CD4-positive, alpha-beta memory T cell (primary cell): ENCODE measurements around the gene ARHGAP21. TPM values are rescaled to one million over a fixed set of nuclear protein-coding genes. Genes with fewer than 3 reads are reported as not detected.
"Not testable (repeated sequence)": the region's sequence is repeated elsewhere in the genome, so short reads cannot be mapped to it uniquely, and the experiment has no call there.

Experiments
- CTCF ChIA-PET: fragments of 350-600 bp; sonication (Branson Sonifier 250); formaldehyde crosslinking; loops from one replicate; lab custom pipeline; 2021; ENCODE audit warnings: inconsistent platforms; ENCODE audit not compliant: partially characterized antibody; lab: Charles Lee
- POLR2A ChIA-PET: fragments of 350-600 bp; sonication (Branson Sonifier 250); formaldehyde crosslinking; loops from one replicate; lab custom pipeline; 2021; ENCODE audit not compliant: partially characterized antibody; lab: Charles Lee
- DNase-seq, 5 donors: peaks; one replicate each; pipeline versions ENCODE4 v3.0.0 to v3.0.0-alpha.2; 2020 to 2022; ENCODE audit warnings: mixed read lengths in 1 of 5
- H3K27ac ChIP-seq: one replicate; pipeline ENCODE4 v1.7.0; 2013; ENCODE audit warnings: low read depth, low read length
- H3K27me3 ChIP-seq: 2 replicates; pipeline ENCODE4 v1.7.0; 2013; ENCODE audit warnings: mild to moderate bottlenecking, low read length, moderate library complexity; ENCODE audit not compliant: insufficient read depth
- H3K36me3 ChIP-seq: 2 replicates; pipeline ENCODE4 v1.7.0; 2013; ENCODE audit warnings: mild to moderate bottlenecking, low read length, moderate library complexity; ENCODE audit not compliant: insufficient read depth
- H3K4me1 ChIP-seq: 2 replicates; pipeline ENCODE4 v1.7.0; 2013; ENCODE audit warnings: mild to moderate bottlenecking, low read length, moderate library complexity; ENCODE audit not compliant: insufficient read depth
- H3K4me3 ChIP-seq, 2 donors: one replicate each; pipeline ENCODE4 v1.7.0; 2013; ENCODE audit warnings: low read length in 2 of 2, mild to moderate bottlenecking in 1 of 2
- H3K9me3 ChIP-seq, 2 donors: one replicate each; pipeline ENCODE4 v1.7.0; 2013; ENCODE audit warnings: low read length in 2 of 2, control low read depth in 1 of 2; ENCODE audit not compliant: control insufficient read depth in 1 of 2
- H3K27ac Mint-ChIP-seq, 7 donors: one replicate each; pipeline ENCODE4 v1.8.0; 2020 to 2021; ENCODE audit warnings: mixed read lengths in 7 of 7, mild to moderate bottlenecking in 6 of 7, inconsistent platforms in 3 of 7, moderate library complexity in 3 of 7
- H3K27me3 Mint-ChIP-seq, 2 donors: one replicate each; pipeline ENCODE4 v1.8.0; 2020 to 2021; ENCODE audit warnings: mixed read lengths in 2 of 2
- H3K36me3 Mint-ChIP-seq, 2 donors: one replicate each; pipeline ENCODE4 v1.8.0; 2020 to 2021; ENCODE audit warnings: mixed read lengths in 2 of 2, inconsistent platforms in 1 of 2, mild to moderate bottlenecking in 1 of 2
- H3K4me1 Mint-ChIP-seq, 4 donors: one replicate each; pipeline ENCODE4 v1.8.0; 2020 to 2021; ENCODE audit warnings: mixed read lengths in 4 of 4, mild to moderate bottlenecking in 1 of 4
- H3K4me3 Mint-ChIP-seq, 8 donors: one replicate each; pipeline ENCODE4 v1.8.0; 2020 to 2021; ENCODE audit warnings: mixed read lengths in 8 of 8, mild to moderate bottlenecking in 7 of 8, moderate library complexity in 6 of 8, inconsistent platforms in 3 of 8
- H3K9me3 Mint-ChIP-seq, 8 donors: one replicate each; pipeline ENCODE4 v1.8.0; 2020 to 2021; ENCODE audit warnings: mixed read lengths in 8 of 8, mild to moderate bottlenecking in 5 of 8, inconsistent platforms in 3 of 8, moderate library complexity in 1 of 8
- intact Hi-C: fragments of 100-400 bp; cut with micrococcal nuclease; formaldehyde crosslinking; loops from one replicate; pipeline ENCODE4 v1.15.1; 2023
- polyA plus RNA-seq, 2 donors: library from polyadenylated mRNA; unstranded; fragments of 300-500 nt; fragmentation: Illumina TruSeq; gene quantifications; one replicate each; pipeline ENCODE4 v1.2.3, GENCODE V29; 2021
- total RNA-seq, 2 experiments: library from RNA; stranded (reverse); gene quantifications; one replicate each; pipeline ENCODE4 v1.2.3, GENCODE V29; 2021

ARHGAP21 gene
- total and polyA plus RNA-seq, 4 experiments from 2014 or later, result 1.00 to 28.0 (median 14.2) TPM

GRCh38 chr10:24621035-24621795, 102.5 kb downstream of the ARHGAP21 start:
- not testable (repeated sequence) for H3K4me3 ChIP-seq

GRCh38 chr10:24619994-24620310, 103.7 kb downstream of the ARHGAP21 start:
- CTCF ChIA-PET, result interaction anchor here (5.3 kb wide), 1 partner anchor 461 kb away, joined by 70 read pairs; no protein-coding TSS in a partner anchor
- H3K4me3 ChIP-seq, POLR2A ChIA-PET, H3K9me3 Mint-ChIP-seq, H3K27ac ChIP-seq, H3K9me3 ChIP-seq, H3K36me3 ChIP-seq, H3K27me3 ChIP-seq, H3K36me3 Mint-ChIP-seq, DNase-seq, intact Hi-C loops, H3K4me3 Mint-ChIP-seq, H3K27me3 Mint-ChIP-seq: not testable (repeated sequence)
- H3K4me1 ChIP-seq, result peaks cover 24% of the 10 kb centered on the region
- Mint-ChIP-seq H3K4me1 (peaks cover 18 to 38% (median 25%) of the 10 kb centered on the region in 4 donors), H3K27ac (peak overlapping the region in 1 of 7 donors; percentile 72)

More at GRCh38 chr10:24621035-24621795, 102.5 kb downstream of the ARHGAP21 start:
- intact Hi-C loops, H3K9me3 ChIP-seq, H3K27ac ChIP-seq, H3K27me3 ChIP-seq, H3K27me3 Mint-ChIP-seq, H3K36me3 Mint-ChIP-seq, H3K36me3 ChIP-seq, H3K9me3 Mint-ChIP-seq, DNase-seq: not testable (repeated sequence)
- POLR2A ChIA-PET, result interaction anchor here (0.7 to 2.4 kb wide), 5 partner anchors 8 to 395 kb away, joined by 3 to 46 read pairs (median 3); partner anchors contain the start of genes ARHGAP21, ENKUR and THNSL1
- CTCF ChIA-PET, result interaction anchor here (1.1 to 3.4 kb wide), 5 partner anchors 14 to 463 kb away, joined by 3 to 17 read pairs (median 5); no protein-coding TSS in a partner anchor
- H3K27ac Mint-ChIP-seq, result peak overlapping the region in 6 of 7 donors; percentile 3 to 90 (median 80)
- H3K4me1 ChIP-seq, result peaks cover 24% of the 10 kb centered on the region
- H3K4me1 Mint-ChIP-seq, result peaks cover 18 to 38% (median 28%) of the 10 kb centered on the region in 4 donors
- H3K4me3 Mint-ChIP-seq, result peak overlapping the region in 2 of 8 donors; percentile 20 to 39

GRCh38 chr10:24619291-24619993, 104.2 kb downstream of the ARHGAP21 start:
- H3K36me3 Mint-ChIP-seq, H3K4me3 ChIP-seq, H3K27me3 Mint-ChIP-seq, POLR2A ChIA-PET, H3K27me3 ChIP-seq, H3K27ac ChIP-seq, H3K9me3 Mint-ChIP-seq, intact Hi-C loops, H3K4me3 Mint-ChIP-seq, DNase-seq, H3K9me3 ChIP-seq, H3K36me3 ChIP-seq: not testable (repeated sequence)
- peak overlapping the region in 3 of 7 donors; percentile 7 to 72 (median 36) for H3K27ac Mint-ChIP-seq
- CTCF ChIA-PET, result interaction anchor here (3.6 to 5.3 kb wide), 2 partner anchors 15 to 462 kb away, joined by 21 to 70 read pairs; no protein-coding TSS in a partner anchor
- peaks cover 18 to 38% (median 25%) of the 10 kb centered on the region in 4 donors for H3K4me1 Mint-ChIP-seq
- peaks cover 24% of the 10 kb centered on the region for H3K4me1 ChIP-seq

- POLR2A ChIA-PET, result interaction anchor here (0.7 to 1.5 kb wide), 2 partner anchors 11 to 15 kb away, joined by 3 read pairs; no protein-coding TSS in a partner anchor
- Mint-ChIP-seq H3K36me3 (peaks cover 2 to 6% of the 10 kb centered on the region in 2 donors), H3K4me1 (peaks cover 19 to 33% (median 26%) of the 10 kb centered on the region in 4 donors)
These were observed 105.3 kb downstream of the ARHGAP21 start for GRCh38 chr10:24618401-24618800.

GRCh38 chr10:24617771-24618396, 105.8 kb downstream of the ARHGAP21 start:
- intact Hi-C loops, result loop anchor here (1.0 kb wide), 1 partner anchor 463 kb away; no protein-coding TSS in a partner anchor
- Histone ChIP-seq H3K27me3 (no peaks in the 10 kb centered on the region), H3K4me1 (peaks cover 13% of the 10 kb centered on the region), H3K27ac (no peak overlapping the region), H3K9me3 (no peaks in the 10 kb centered on the region), H3K4me3 (no peak overlapping the region), H3K36me3 (no peaks in the 10 kb centered on the region)
- DNase-seq, result peak; percentile 32 to 47 (median 39)
- H3K4me1 Mint-ChIP-seq, result peaks cover 16 to 31% (median 23%) of the 10 kb centered on the region in 4 donors
- H3K9me3 Mint-ChIP-seq, result no peaks in the 10 kb centered on the region
- no peaks in the 10 kb centered on the region for H3K27me3 Mint-ChIP-seq
- peak overlapping the region in 2 of 7 donors; percentile 5 to 47 for H3K27ac Mint-ChIP-seq
- ChIA-PET CTCF (interaction anchor here (0.7 to 5.3 kb wide), 37 partner anchors 10 to 488 kb away, joined by 3 to 70 read pairs (median 4); partner anchors contain the start of genes ARHGAP21, ENKUR, PRTFDC1 and THNSL1), POLR2A (interaction anchor here (0.6 to 1.5 kb wide), 3 partner anchors 10 to 234 kb away, joined by 3 to 5 read pairs (median 3); no protein-coding TSS in a partner anchor)
- peaks cover 2 to 7% of the 10 kb centered on the region in 2 donors for H3K36me3 Mint-ChIP-seq
- no peak overlapping the region for H3K4me3 Mint-ChIP-seq

More at GRCh38 chr10:24618401-24618800, 105.3 kb downstream of the ARHGAP21 start:
- Mint-ChIP-seq H3K27me3 (no peaks in the 10 kb centered on the region), H3K9me3 (no peaks in the 10 kb centered on the region), H3K4me3 (peak overlapping the region in 3 of 8 donors; percentile 0 to 15 (median 2)), H3K27ac (peak overlapping the region in 3 of 7 donors; percentile 5 to 75 (median 47))
- no peaks in the 10 kb centered on the region for H3K36me3 ChIP-seq
- intact Hi-C loops, result no loop called here
- H3K27ac ChIP-seq, result no peak overlapping the region
- H3K4me1 ChIP-seq, result peaks cover 19% of the 10 kb centered on the region
- no peaks in the 10 kb centered on the region for H3K27me3 ChIP-seq
- H3K9me3 ChIP-seq, result no peaks in the 10 kb centered on the region
- DNase-seq, result no peak
- H3K4me3 ChIP-seq, result no peak overlapping the region
- CTCF ChIA-PET, result interaction anchor here (0.8 to 5.3 kb wide), 24 partner anchors 10 to 487 kb away, joined by 3 to 70 read pairs (median 4); partner anchors contain the start of gene ARHGAP21

- intact Hi-C loops, result no loop called here
- H3K36me3 ChIP-seq, result no peaks in the 10 kb centered on the region
- Mint-ChIP-seq H3K9me3 (no peaks in the 10 kb centered on the region), H3K4me1 (peaks cover 10 to 26% (median 15%) of the 10 kb centered on the region in 4 donors), H3K27ac (no peak overlapping the region), H3K36me3 (peaks cover 2 to 7% of the 10 kb centered on the region in 2 donors), H3K27me3 (no peaks in the 10 kb centered on the region), H3K4me3 (no peak overlapping the region)
- H3K9me3 ChIP-seq, result no peaks in the 10 kb centered on the region
- CTCF ChIA-PET, result interaction anchor here (0.5 to 5.3 kb wide), 10 partner anchors 15 to 464 kb away, joined by 3 to 70 read pairs (median 6); no protein-coding TSS in a partner anchor
- H3K27ac ChIP-seq, result no peak overlapping the region
- DNase-seq, result no peak
- POLR2A ChIA-PET, result interaction anchor here (0.9 kb wide), 1 partner anchor 26 kb away, joined by 3 read pairs; no protein-coding TSS in a partner anchor
- peaks cover 4% of the 10 kb centered on the region for H3K4me1 ChIP-seq
- H3K27me3 ChIP-seq, result no peaks in the 10 kb centered on the region
- no peak overlapping the region for H3K4me3 ChIP-seq
These were observed 107.2 kb downstream of the ARHGAP21 start for GRCh38 chr10:24616536-24616935.
